Activated T-helper 1 cell treated with anti-CD3 and anti-CD28 coated beads, Interleukin-12 subunit alpha, Interleukin-12 subunit beta, Interleukin-2, Interleukin-4 antibody, amounts not matched to agents 30 ng/mL and 10 ng/mL and 1 ng/mL, durations not matched to agents 14 hours and 24 hours and 36 hours (primary cell): ENCODE measurements around the gene CBLIF. TPM values are rescaled to one million over a fixed set of nuclear protein-coding genes. Genes with fewer than 3 reads are reported as not detected.
"Not testable (repeated sequence)": the region's sequence is repeated elsewhere in the genome, so short reads cannot be mapped to it uniquely, and the experiment has no call there.

Source experiments
- DNase-seq: peaks from one replicate; pipeline ENCODE4 v3.0.0; 2021; ENCODE audit warnings: low spot score
- H3K27ac Mint-ChIP-seq: one replicate; pipeline ENCODE4 v1.8.0; 2021; ENCODE audit warnings: mild to moderate bottlenecking, mixed read lengths
- H3K27me3 Mint-ChIP-seq: one replicate; pipeline ENCODE4 v1.8.0; 2022; ENCODE audit warnings: mild to moderate bottlenecking, moderate library complexity, mixed read lengths; ENCODE audit not compliant: insufficient read depth
- H3K36me3 Mint-ChIP-seq: one replicate; pipeline ENCODE4 v1.8.0; 2021; ENCODE audit warnings: low read depth, mixed read lengths
- H3K4me1 Mint-ChIP-seq: one replicate; pipeline ENCODE4 v1.8.0; 2021; ENCODE audit warnings: low read depth, mixed read lengths
- H3K4me3 Mint-ChIP-seq: one replicate; pipeline ENCODE4 v1.8.0; 2021; ENCODE audit warnings: mild to moderate bottlenecking, moderate library complexity, mixed read lengths
- H3K9me3 Mint-ChIP-seq: one replicate; pipeline ENCODE4 v1.8.0; 2021; ENCODE audit warnings: mixed read lengths
- intact Hi-C: fragments of 100-400 bp; cut with micrococcal nuclease; formaldehyde crosslinking; loops from one replicate; pipeline ENCODE4 v1.15.1; 2024
- total RNA-seq: library from RNA; stranded (reverse); gene quantifications from 2 replicates; pipeline ENCODE4 v1.2.3, GENCODE V29; 2022

Gene CBLIF
- total RNA-seq, 1 donor from 2014 or later = not detected

DNA sequence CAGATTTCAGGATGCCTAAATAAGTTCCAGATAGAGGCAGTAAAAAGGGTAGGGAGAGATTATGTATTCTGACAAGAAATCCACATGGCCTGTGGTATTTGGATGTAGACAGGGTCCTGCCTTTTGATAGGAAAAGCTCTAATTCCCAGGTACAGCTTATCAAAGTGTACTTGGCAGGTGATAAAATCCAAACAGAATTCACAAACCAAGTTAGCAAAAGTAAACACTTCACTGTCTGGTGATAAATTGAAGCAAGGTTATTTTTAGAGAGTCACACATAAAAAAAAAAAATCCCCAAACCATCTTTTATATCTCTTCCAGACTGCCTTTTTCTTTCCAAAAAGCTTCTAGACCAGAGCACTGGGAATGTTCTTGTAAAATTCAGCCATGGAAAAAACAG lies 5.7 kb downstream of the CBLIF start:
- Mint-ChIP-seq H3K4me1 (no peaks in the 10 kb centered on the region), H3K36me3 (no peaks in the 10 kb centered on the region), H3K27ac (no peak overlapping the region), H3K9me3 (no peaks in the 10 kb centered on the region), H3K4me3 (no peak overlapping the region), H3K27me3 (peaks cover 4% of the 10 kb centered on the region)
- intact Hi-C loops = no loop called here
- no peak for DNase-seq

- peaks cover 4% of the 10 kb centered on the region for H3K27me3 Mint-ChIP-seq
- H3K9me3 Mint-ChIP-seq = no peaks in the 10 kb centered on the region
- no peak overlapping the region for H3K4me3 Mint-ChIP-seq
- peaks cover 6% of the 10 kb centered on the region for H3K4me1 Mint-ChIP-seq
- H3K27ac Mint-ChIP-seq = no peak overlapping the region
- no peak for DNase-seq
- H3K36me3 Mint-ChIP-seq = no peaks in the 10 kb centered on the region
- intact Hi-C loops = no loop called here
These were observed 11.7 kb downstream of the CBLIF start for GRCh38 chr11:59833602-59834001.

DNA sequence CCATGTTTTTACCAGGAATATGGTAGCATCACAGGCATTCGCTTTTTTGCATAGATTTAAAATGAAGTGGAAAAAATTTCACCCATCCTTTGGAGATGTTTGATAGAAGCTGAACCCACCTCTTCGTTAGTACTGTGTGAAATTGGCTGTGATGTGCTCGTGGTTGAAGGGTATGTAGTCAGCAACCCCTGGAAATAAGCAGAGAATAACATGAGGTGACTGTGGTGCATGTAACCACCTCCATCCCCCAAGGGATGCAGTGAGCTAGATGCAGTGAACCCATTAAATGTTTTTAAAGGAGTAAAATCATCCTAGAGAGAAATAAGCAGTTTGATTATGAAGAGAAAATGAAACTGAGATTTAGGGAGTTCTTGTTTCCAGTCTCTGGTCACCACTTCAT lies 15.9 kb downstream of the CBLIF start:
- H3K36me3 Mint-ChIP-seq = no peaks in the 10 kb centered on the region
- H3K4me1 Mint-ChIP-seq = peaks cover 6% of the 10 kb centered on the region
- H3K27ac Mint-ChIP-seq = no peak overlapping the region
- no peaks in the 10 kb centered on the region for H3K9me3 Mint-ChIP-seq
- peaks cover 3% of the 10 kb centered on the region for H3K27me3 Mint-ChIP-seq
- DNase-seq = no peak
- H3K4me3 Mint-ChIP-seq = no peak overlapping the region
- intact Hi-C loops = no loop called here

DNA sequence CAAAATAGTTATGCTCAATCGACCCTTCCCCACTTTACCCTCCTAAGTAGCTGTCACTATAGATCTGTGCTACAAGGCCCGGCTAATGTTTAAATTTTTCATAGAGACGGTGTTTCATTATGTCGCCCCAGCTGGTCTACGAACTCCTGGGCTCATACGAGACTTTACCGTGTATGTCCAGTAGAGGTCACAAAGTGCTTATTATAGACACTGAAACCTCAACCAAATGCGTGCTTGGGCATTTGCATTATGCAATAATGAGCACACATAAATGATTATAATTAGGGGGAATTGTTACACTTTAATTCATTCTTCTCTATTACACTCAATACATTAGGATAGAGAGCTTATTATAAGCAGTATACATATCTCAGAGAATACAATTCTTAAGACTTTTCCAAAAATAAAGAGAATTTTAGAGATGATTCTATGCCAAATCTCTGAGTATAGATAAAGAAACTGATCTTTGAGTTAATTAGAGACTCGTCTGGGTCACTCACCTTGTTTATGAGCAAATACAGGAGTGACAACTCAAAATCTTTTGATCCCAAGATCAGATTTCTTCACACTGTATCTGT lies 22.2 kb downstream of the CBLIF start:
- no peak for DNase-seq
- Mint-ChIP-seq H3K36me3 (no peaks in the 10 kb centered on the region), H3K4me3 (no peak overlapping the region), H3K9me3 (no peaks in the 10 kb centered on the region), H3K27ac (no peak overlapping the region), H3K27me3 (peaks cover 8% of the 10 kb centered on the region), H3K4me1 (peaks cover 9% of the 10 kb centered on the region)
- intact Hi-C loops = loop anchor here (1.0 kb wide), 5 partner anchors 96 to 442 kb away; no protein-coding TSS in a partner anchor

DNA sequence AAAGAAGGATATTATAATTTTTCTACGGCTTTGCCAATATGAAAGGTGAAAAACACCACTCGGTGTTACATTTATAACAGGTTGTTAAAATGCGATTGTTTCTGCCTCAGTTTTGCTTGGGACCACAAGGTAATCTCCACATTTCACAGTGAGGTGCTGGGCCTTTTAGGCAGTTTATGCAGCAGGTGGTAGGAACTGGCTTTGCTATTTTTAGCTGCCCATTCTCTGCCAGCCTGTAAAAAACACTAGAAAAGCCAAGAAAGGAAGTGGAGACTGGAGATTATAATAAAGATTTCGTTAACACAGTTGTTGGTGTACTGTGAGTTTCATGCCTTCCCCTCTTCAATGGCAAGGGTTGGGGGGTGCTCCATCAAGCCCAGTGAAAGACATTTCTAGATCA lies 26.7 kb downstream of the CBLIF start:
- peaks cover 19% of the 10 kb centered on the region for H3K4me1 Mint-ChIP-seq
- DNase-seq = no peak
- intact Hi-C loops = no loop called here
- H3K27ac Mint-ChIP-seq = no peak overlapping the region
- H3K36me3 Mint-ChIP-seq = peaks cover 2% of the 10 kb centered on the region
- no peaks in the 10 kb centered on the region for H3K9me3 Mint-ChIP-seq
- H3K4me3 Mint-ChIP-seq = no peak overlapping the region
- H3K27me3 Mint-ChIP-seq = peaks cover 5% of the 10 kb centered on the region

DNA sequence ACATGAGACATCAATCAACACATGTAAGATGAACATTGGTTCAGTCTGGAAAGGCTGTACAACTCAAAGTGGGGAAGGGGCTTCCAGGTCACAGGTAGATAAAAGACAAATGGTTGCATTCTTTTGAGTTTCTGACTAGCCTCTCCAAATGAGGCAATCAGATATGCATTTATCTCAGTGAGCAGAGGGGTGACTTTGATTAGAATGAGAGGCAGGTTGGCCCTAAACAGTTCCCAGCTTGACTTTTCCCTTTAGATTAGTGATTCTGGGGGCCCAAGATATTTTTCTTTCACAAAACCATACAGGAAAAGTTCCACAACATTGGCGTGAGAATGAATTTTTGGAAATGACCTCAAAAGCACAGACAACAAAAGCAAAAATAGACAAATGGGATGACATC lies 28.9 kb downstream of the CBLIF start:
- H3K27ac Mint-ChIP-seq, H3K36me3 Mint-ChIP-seq, intact Hi-C loops, DNase-seq, H3K9me3 Mint-ChIP-seq, H3K27me3 Mint-ChIP-seq, H3K4me3 Mint-ChIP-seq: not testable (repeated sequence)
- H3K4me1 Mint-ChIP-seq = peaks cover 20% of the 10 kb centered on the region

DNA sequence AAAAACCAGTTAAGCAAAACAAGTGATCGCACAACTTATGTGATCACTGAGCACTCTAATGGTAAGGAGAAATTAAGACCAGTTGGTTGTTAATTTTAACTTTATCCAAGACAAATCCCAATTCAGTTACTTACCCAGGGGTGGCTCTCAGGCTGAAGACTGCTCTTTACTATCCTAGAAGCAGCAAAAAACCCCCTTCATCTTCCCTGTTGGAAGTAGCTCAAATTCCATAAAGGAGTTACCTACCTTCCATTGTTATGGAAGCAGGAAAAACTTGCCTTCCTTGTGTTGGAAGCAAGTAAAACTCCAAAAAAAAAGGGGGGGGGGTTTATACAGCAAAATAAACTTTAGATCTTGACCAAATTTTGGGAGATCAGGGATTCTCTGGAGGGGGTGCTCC lies 29.5 kb downstream of the CBLIF start:
- intact Hi-C loops = no loop called here

GRCh38 chr11:59814021-59814420 lies 31.3 kb downstream of the CBLIF start:
- DNase-seq = no peak
- peaks cover 27% of the 10 kb centered on the region for H3K4me1 Mint-ChIP-seq
- intact Hi-C loops = no loop called here
- no peak overlapping the region for H3K4me3 Mint-ChIP-seq
- peaks cover 6% of the 10 kb centered on the region for H3K9me3 Mint-ChIP-seq
- no peak overlapping the region for H3K27ac Mint-ChIP-seq
- H3K36me3 Mint-ChIP-seq = peaks cover 7% of the 10 kb centered on the region
- no peaks in the 10 kb centered on the region for H3K27me3 Mint-ChIP-seq

More for the DNA sequence above, 29.5 kb downstream of the CBLIF start:
- peaks cover 27% of the 10 kb centered on the region for H3K4me1 Mint-ChIP-seq
- peaks cover 5% of the 10 kb centered on the region for H3K27me3 Mint-ChIP-seq
- H3K36me3 Mint-ChIP-seq = peaks cover 7% of the 10 kb centered on the region
- no peak overlapping the region for H3K4me3 Mint-ChIP-seq
- no peak overlapping the region for H3K27ac Mint-ChIP-seq
- H3K9me3 Mint-ChIP-seq = peaks cover 6% of the 10 kb centered on the region
- DNase-seq = no peak

- Mint-ChIP-seq H3K36me3 (peaks cover 11% of the 10 kb centered on the region), H3K27ac (no peak overlapping the region), H3K9me3 (peaks cover 6% of the 10 kb centered on the region), H3K27me3 (no peaks in the 10 kb centered on the region), H3K4me1 (peaks cover 26% of the 10 kb centered on the region), H3K4me3 (no peak overlapping the region)
- intact Hi-C loops = no loop called here
- DNase-seq = no peak
These were observed 31.9 kb downstream of the CBLIF start for GRCh38 chr11:59813364-59813763.

- Mint-ChIP-seq H3K4me3 (no peak overlapping the region), H3K27ac (no peak overlapping the region), H3K4me1 (peaks cover 25% of the 10 kb centered on the region), H3K9me3 (peaks cover 6% of the 10 kb centered on the region), H3K27me3 (no peaks in the 10 kb centered on the region), H3K36me3 (peaks cover 13% of the 10 kb centered on the region)
- intact Hi-C loops = no loop called here
- no peak for DNase-seq
These were observed 33.1 kb downstream of the CBLIF start for GRCh38 chr11:59812220-59812619.

DNA sequence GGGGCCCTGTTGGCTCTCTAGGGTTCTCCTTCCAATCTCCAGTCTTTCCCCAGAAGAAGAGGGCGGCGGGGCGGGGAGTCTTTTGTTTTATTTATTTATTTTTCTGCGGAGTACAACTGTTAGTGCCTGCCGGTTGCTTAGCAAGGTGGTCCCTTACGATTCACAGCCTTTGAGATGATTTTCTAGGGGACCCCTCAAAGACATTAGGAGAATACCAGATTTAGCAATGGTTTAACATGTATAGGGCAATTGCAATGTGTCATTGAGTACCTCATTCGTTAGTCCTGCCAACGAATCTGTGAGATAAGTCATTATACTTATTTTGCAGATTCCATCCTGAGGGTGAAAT lies 34.4 kb downstream of the CBLIF start:
- Mint-ChIP-seq H3K4me3 (peak overlapping the region; percentile 96), H3K27ac (peak overlapping the region; percentile 91), H3K36me3 (peaks cover 22% of the 10 kb centered on the region), H3K4me1 (peaks cover 28% of the 10 kb centered on the region), H3K9me3 (peaks cover 6% of the 10 kb centered on the region), H3K27me3 (no peaks in the 10 kb centered on the region)
- no peak for DNase-seq
- intact Hi-C loops = loop anchor here (1.0 to 2.0 kb wide), 8 partner anchors 9 to 640 kb away; partner anchors contain the start of genes PATL1 and STX3

GRCh38 chr11:59810189-59810910 lies 34.9 kb downstream of the CBLIF start, which contains the start of gene MRPL16:
TSS of gene MRPL16 (minus strand) at chr11:59810778. CDS start at chr11:59810658, 120 bp downstream.
- H3K36me3 Mint-ChIP-seq = peaks cover 22% of the 10 kb centered on the region
- H3K4me3 Mint-ChIP-seq = peak within 1 kb of the TSS; percentile 96
- DNase-seq = peak; percentile 82
- H3K9me3 Mint-ChIP-seq = peaks cover 6% of the 10 kb centered on the region
- H3K27me3 Mint-ChIP-seq = no peaks in the 10 kb centered on the region
- H3K27ac Mint-ChIP-seq = peak within 1 kb of the TSS; percentile 91
- H3K4me1 Mint-ChIP-seq = peaks cover 28% of the 10 kb centered on the region
- intact Hi-C loops = loop anchor here (1.0 to 2.0 kb wide), 8 partner anchors 8 to 640 kb away; partner anchors contain the start of genes PATL1 and STX3

GRCh38 chr11:59807047-59807610 lies 38.2 kb downstream of the CBLIF start:
- Mint-ChIP-seq H3K27ac (no peak overlapping the region), H3K36me3 (peaks cover 25% of the 10 kb centered on the region), H3K4me3 (no peak overlapping the region), H3K27me3 (no peaks in the 10 kb centered on the region), H3K4me1 (peaks cover 30% of the 10 kb centered on the region), H3K9me3 (peaks cover 6% of the 10 kb centered on the region)
- intact Hi-C loops = no loop called here
- no peak for DNase-seq
